K562 treated with DMSO at 1 percent for 48 hours (cell line): ENCODE data around the gene TOR1AIP1. TPM values are rescaled to one million over a fixed set of nuclear protein-coding genes. Genes with fewer than 3 reads are reported as not detected.

Experiments used
- total RNA-seq: library from RNA; unstranded; fragments of 300-600 nt; gene quantifications from 2 replicates; pipeline ENCODE4 v1.2.3, GENCODE V29; 2022; ENCODE audit warnings: low replicate concordance; ENCODE audit errors: extremely low read depth

TOR1AIP1 gene
- not detected in 2 replicates for total RNA-seq

GRCh38 chr1:179882253-179883039 is at the start of gene TOR1AIP1:
TOR1AIP1 (plus strand) TSS chr1:179882285; CDS start chr1:179882503, 218 bp downstream.

GRCh38 chr1:179877586-179878265 is 4.4 kb upstream of the TOR1AIP1 start, which contains the start of gene TOR1AIP2:
TOR1AIP2 (minus strand) TSS chr1:179877803; CDS start chr1:179852665, 25,138 bp downstream.

DNA sequence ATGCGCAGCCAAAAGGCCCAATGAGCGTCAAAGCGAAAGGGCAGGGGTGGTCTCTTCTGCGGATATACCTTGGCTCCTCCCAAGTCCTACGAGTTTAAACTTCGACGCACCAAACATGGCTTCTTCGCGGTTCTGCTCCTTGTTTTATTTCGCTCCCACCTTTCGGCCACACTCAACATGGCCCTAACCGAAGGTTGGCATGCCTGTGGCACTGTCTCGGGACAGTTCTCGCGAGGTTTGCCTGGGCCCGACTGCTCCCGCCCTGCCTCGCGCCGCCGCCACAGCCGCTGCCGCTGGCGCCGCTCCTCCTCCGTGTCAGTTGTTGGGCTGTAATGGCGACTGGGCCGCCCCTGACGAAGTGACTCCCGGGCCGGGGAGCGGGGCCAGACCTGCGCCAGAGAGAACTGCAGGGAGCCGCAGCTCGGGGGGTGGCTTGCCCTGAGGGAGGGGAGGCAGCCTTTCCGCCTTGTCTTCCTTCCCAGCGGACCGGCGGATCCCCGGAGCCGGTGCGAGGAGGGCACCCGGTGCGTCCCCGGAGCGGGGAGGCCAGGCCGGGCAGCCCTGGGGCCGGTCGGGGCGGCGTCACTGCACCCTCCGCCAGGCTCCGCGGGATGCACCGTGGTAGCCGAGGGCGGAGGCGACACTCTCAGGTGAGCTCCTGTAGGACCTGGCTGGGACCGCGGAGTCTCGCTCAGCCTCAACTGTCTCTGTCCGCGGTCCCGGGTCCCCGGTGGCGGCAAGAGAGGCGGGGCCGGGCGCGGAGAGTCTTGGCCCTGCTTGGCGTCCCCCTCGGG is 72.6 kb downstream of the TOR1AIP1 start, which contains the start of gene CEP350:
Gene CEP350 (plus strand): TSS at position 318 of the 794 bp plus-strand sequence. CDS start 31,372 bp downstream, outside the sequence.

Other genes starting within 250 kb of the TOR1AIP1 start
- not detected in 2 replicates for gene FAM163A, start 139.0 kb upstream of the TOR1AIP1 start, total RNA-seq
- gene TOR1AIP2, start 4.5 kb upstream of the TOR1AIP1 start, total RNA-seq, result not detected in 2 replicates
- not detected in 2 replicates for gene CEP350, start 72.5 kb downstream of the TOR1AIP1 start, total RNA-seq